ENCODE measurements around the gene CDH13.
A peak's percentile ranks its signal among the peaks of the same experiment; 100 is the strongest.

The CDH13 gene

DNA sequence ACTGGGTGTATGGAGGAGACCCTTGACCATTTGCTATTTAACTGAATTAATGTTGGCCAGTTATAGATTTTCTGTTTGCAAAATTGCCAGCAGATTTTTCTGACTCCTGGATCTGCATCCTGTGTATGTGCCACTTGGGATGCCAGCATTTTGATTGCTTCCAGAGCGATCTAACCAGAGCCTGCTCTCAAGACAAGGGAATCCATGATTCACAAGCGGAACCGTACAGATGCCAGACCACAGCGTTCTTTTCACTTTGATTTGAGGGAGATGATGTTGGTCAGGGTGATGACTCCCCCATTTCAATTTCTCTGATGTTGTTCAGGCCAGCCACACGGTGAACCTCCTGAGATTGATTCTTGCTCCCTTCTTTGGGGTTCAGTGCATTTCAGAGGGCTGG lies 228.7 kb downstream of the CDH13 start:
- peak; percentile 41 for DNase-seq

DNA sequence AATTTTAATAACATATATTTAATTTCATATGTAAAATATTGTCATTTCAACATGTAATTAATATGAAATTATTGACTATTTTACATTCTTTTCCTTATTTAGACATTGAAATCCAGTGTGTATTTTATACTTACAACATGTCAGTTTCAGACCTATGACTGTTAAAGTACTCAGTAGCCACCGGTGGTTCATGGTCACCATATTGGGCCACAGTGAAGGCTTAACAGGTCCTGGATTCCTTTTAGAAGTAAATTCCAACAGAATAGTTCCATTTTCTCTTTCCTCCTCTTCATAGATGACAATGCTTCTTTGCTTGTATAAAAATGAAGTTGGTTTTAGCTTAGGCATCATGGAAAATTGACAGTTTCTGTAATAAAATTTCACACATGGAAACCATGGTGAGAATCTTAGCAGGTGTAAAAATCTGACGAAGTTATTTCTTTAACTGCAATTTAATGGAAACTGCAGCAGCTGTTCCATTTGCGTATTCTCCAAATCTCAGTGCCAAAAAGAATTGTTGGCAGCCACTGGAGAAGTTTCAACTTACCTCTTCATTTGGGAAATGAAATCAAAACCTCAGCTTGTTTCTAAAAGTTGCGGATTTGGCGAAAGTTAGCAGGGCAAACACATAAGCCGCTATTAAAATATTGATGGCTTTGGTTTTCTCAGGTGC lies 231.1 kb downstream of the CDH13 start:
- DNase-seq = peak; percentile 33

DNA sequence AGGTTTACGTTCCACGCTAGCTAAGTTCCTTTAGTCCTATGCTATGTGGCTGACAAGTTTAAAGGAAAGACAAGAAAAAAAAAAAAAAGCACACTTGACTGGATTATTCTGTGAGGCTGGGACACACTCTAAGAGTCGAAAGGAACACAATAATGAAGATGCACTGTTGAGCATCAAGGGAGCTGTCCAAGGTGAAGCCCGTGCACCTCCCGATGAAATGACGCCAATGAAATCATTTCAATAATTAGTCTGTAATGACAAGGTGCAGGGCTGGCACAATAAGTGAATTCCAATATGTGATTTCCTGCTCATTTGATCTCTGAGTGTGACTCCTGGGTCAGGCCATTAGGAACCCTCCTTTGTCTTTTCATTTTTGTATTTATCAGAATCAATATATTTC lies 232.9 kb downstream of the CDH13 start:
- no peak for DNase-seq

DNA sequence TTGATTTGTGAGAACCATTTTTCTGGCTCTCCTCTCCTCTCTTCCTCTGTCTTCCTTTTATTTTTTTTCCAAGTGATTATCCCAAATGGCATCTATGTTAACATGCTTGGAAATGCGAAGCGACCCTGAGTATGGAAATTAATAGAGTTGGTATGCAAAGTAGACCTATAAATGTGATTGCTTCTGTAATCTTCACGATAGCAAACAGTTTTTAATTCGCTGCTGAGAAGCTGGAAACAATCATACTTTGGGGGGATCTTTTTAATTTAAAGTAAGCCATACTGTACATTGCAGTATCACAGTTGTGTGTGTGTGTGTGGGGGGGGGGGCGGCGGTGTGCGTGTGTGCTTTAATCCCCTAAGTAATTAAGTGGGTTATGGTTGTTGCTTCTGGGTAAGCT lies 233.3 kb downstream of the CDH13 start:
- DNase-seq = no peak

DNA sequence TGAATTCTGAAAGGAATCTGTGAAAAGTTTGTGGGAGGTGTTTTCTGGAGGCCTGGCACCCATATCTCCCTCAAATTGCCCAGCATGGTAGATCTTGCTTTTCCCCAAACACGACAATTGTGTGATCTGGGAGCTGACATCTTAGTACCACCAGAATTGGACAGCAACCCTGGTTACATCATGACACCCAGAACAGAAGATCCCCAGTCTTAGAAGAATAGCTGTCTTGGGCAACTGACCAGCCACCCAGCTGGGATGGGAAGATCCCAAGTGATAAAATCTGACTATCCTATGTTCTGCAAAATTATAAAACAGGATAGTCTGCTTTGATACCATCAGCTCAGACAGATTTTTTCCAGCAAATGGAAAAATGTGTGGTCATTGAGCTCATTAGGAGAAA lies 235.3 kb downstream of the CDH13 start:
- no peak for DNase-seq

DNA sequence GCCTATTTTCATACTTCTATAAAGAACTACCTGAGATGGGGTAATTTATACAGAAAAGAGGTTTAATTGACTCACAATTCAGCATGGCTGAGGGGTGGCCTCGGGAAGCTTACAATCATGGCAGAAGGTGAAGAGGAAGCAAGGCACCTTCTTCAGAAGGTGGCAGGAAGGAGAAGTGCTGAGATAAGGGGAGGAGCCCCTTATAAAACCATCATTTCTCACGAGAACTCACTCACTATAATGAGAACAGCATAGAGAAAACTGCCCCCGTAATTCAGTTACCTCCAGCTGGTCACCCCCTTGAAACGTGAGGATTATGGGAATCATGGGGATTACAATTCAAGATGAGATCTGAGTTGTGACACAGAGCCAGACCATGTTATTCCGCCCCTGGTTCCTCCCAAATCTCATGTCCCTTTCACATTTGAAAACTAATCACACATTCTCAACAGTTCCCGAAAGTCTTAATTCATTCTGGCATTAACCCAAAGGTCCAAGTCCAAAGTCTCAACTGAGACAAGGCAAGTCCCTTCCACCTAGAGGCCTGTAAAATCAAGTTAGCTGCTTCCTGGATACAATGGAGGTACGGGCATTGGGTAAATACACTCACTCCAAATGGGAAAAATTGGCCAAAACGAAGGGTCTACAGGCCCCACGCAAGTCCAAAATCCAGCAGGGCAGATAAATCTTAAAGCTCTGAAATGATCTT lies 237.7 kb downstream of the CDH13 start:
- DNase-seq = no peak

DNA sequence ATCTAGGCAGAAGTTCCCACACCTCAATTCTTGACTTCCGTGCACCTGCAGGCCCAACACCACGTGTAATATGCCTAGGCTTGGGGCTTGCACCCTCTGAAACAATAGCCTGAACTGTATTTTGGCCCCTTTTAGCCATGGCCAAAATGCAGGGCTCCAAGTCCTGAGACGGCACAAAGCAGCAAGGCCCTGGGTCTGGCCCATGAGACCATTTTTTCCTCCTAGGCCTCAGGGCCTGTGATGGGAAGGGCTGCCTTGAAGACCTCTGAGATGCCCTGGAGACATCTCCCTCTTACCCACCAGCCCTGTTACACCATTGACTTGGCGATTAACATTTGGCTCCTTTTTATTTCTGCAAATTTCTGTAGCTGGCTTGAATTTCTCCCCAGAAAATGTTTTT lies 238.6 kb downstream of the CDH13 start:
- DNase-seq = no peak

DNA sequence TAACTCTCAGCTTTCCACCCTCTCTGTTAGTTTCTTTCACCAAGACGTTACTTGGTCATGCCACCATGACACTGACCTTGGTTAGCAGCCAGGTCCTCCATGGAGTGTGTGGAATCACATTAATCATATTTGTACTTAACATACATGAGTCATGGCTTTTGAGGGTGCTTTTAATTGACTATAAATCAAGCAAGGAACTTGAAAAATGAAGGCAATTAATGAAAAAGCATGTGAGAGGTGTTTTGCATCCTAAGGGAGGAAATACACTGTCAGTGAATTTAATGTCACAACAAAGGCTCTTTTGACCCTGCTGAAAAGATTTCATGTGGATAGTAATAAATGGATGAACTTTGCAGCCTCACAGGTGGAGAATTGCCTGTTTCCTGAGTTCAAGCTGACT lies 240.7 kb downstream of the CDH13 start:
- no peak for DNase-seq

DNA sequence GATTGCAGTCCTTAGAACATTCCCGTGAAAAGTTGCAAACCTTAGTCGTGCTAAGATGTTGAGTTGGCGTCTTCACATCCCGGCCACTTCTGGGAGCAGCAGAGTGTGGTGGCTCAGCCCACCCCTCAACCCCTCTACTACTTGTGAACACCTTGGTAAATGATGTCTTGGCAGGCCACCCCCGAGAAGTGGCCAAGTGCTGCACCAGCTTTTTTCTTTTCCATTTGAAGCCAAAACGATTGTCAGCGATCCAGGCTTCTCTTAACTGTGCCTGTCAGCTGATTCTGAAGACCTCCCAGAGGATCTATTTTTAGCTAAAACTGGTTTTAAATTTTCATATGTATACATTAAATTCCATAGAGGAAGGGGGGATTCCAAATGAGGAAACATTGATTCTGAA lies 247.5 kb downstream of the CDH13 start:
- peak; percentile 40 for DNase-seq

DNA sequence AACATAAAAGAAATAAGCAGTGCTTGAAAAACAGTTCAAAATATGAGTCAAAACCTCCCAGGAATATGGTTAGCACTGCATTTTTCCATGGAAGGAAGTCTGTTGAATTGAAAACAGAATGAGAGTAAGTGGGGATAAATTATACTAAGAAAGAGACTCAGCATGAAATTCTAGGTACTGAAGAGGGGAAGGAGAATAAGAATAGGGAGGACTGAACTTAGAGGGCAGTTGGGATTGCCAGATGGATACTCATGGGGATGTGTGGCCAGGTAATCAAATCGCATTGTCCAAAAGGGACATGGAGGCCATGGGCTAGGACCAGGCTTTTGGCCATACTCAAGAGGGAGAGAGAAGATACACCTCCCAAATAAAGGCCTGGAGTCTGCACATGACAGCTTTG lies 247.9 kb downstream of the CDH13 start:
- no peak for DNase-seq

DNA sequence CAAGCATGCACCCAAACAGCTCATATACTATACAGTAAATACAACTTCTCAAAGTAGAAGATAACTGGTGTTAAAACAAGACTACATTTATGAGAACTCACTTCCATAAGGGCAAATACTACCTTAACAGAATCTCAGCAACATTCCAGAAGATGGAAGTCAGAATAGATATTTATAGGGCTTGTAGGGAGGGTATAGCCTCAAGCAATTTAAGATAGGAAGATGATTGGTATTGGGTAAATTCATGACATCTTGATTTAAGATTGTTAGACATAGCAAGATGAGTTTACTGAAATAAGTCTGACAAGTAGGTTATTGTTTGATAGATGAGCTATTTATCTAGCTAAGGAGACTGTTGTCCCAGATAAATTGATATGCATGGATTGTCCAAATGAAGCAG lies 250.2 kb downstream of the CDH13 start:
- DNase-seq = no peak

DNA sequence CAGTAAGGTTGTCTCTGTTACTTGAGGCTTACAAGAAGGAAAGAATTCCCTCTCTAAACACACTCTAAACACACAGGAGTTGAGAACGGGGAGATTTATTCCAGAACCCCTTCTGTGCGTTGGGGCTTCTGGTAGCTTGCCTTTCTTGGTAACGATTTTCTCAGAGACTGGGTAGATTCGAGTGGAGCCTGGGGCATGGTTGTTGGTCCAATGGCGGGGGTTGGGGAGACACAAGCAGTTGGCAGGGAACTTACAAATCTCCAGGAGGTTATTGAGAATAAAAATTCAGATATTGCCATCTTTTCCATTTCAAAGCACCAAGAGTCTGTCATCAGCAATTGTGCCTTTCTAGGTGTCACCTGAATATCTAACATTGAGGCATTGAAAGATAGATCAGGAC lies 251.7 kb downstream of the CDH13 start:
- DNase-seq = no peak

DNA sequence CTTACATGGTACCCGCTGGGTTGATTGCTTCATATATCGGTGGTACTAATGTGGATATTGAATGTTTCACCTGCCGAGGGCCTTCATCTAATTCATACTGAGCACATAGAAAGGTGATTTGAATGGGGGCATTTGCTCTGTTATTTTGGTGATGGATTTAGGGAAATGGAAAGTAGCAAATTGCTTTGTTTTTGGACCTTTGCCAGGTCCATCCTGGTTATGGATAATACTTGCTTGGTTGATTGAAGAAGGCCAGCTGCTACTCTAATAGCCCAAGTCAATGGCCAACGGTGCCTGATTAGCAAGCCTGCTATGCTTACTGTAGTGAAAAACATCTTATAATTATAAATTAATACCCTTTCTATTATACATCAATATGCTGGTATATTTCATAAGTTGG lies 253.6 kb downstream of the CDH13 start:
- DNase-seq = no peak

DNA sequence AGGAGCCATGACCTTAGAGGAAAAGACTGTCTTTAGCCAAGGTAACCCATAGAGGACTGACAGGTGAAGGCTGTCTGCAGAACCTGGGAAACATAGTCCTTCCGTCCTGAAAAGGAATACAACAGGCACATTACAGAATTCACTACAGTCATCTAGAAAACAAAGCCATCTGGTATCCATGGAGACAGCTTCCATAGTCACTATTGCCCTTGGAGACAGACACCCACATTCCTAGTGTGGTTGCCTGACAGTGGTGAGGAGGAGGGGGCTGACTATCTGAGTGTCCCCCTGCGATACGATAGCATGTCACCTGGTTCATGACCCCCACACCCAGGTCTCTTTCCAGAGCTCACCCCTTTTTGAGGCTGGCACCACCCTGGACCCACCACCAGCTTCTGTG lies 254.7 kb downstream of the CDH13 start:
- no peak for DNase-seq

DNA sequence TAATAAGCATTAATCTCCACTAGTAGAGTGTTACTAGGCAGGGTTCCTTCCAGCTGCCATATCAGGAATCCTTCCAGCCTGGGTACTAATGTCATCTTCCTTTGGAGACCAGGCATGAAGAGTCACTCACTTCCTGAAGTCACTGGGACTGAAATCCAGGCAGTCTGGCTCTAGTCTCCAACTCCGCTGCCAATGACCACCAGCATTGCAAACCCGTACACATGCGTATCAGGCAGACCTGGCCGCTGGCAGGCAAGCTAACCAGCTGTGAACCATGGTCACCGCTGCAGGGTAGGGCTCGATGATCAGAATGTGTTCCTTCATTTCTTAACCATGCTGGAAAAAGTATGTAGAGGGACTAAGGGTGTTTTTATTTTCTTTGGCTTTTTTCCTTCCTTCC lies 255.5 kb downstream of the CDH13 start:
- no peak for DNase-seq

DNA sequence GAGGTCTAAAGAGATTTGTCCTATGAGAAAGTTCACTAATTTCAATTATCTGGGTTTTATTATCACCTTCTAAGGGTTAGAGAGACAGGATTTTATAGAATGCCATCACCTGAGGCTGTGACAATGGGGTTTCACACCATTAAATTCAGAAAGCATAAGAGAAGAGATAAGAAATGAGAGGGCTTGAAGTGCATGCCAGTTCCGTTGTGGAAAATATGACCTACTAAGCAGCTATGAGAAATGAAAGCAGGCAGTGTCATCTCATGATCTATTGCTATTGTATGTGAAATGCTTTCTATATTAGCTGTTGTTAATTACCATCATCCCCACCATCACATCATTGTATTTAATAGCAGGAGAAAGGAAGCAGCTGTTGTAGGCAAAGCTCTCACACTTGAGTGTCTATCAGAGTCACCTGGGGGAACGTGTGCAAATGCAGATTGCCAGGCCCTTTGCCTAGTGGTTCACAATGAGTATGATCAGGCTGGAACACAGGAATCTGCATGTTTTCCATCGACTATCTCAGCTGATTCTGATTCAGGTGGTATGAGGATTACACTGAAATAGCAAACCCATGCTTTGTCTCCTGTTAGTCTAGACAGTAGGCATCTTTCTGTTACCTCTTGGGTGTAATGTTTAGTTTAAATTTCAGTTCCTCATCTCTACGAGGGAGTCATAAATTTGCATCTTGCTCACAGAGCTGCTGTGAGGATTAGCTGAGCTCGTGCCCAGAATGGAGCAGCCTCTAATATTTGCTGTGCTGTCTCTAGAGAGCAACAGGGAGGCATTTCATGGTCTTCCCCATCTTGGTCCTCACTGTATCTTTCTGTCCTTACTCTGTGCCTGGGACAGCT lies 256.4 kb downstream of the CDH13 start:
- no peak for DNase-seq

DNA sequence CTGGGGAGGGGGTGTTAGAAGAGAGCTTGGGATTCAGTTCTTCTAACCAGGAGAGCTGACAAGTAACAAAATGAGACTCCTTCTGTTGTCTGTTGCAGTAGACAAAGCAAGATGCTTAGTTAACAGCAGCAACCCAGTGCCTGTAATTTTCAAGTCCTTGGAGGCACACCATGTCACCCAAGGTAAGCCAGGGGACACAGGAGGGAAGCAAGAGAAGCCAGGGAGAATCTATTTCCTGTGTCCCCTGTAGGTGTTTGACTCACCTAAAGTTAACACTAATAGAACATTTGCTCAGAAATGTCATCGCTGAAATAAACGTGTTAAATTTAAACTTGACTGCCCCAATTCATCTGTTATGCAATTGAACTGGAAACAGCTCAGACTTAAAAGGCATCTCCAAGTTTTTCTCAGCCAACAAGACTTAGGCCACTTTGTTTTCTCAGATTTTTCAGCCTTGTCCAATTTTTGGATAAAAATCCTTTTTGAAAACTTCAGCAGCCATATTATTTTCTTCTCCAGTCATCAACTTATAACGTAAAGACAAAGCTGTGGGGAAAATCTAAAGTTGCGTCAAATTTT lies 257.6 kb downstream of the CDH13 start:
- DNase-seq = no peak

DNA sequence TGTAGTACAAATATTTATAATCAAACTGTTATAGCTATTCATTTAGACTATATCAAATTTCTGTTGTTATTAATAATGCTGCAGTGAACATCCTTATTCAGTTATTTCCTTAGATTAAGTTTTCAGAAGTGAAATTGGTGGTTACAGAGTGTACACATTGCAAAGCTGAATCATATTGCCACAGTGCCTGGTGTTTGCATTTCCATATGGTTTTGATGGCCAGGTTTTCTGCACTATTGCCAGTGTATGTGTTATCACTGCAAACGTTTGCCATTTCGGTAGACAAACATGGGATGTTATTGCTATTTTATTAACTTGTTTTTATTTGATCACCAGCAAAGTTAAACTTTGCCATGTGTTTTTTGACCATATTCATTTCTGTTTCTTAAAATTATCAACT lies 259.4 kb downstream of the CDH13 start:
- no peak for DNase-seq

DNA sequence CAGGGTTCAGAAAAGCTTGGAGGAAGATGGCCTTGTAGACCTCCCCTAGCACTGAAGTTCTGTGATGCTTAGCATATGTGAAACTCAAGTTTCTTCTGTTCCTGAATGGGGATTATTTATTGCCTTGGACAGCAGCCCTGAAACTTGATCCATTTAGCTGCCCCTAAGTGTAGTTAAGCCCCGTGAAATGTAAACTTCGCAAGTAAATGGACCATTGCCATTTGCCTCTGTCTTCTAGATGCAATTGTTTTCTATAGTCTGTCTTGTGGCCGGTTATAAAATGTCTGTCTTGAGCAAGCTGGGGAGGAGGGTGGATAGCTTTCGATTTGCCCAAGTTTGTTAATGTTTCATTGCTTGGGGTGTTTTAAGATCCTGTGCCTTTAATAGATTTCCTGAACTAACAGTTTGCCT lies 261.8 kb downstream of the CDH13 start:
- DNase-seq = peak; percentile 38

DNA sequence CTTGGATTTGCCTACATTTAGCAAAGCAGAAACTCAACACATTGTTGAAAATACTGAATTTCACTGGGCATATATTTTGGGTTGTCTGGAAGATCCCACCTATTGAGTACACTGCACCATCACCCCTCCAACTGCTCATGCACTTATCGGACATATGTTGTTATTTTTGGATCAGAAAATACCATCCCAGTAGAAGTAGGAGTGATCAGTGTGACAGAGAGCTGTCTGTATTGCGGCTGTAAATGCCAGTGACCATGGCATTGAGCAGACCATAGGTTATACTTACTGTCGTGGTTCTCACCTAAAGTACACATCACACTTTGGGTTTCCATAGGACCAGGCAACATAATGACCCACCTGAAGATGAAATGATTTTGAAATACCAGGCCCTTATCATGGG lies 264.7 kb downstream of the CDH13 start:
- DNase-seq = no peak

DNA sequence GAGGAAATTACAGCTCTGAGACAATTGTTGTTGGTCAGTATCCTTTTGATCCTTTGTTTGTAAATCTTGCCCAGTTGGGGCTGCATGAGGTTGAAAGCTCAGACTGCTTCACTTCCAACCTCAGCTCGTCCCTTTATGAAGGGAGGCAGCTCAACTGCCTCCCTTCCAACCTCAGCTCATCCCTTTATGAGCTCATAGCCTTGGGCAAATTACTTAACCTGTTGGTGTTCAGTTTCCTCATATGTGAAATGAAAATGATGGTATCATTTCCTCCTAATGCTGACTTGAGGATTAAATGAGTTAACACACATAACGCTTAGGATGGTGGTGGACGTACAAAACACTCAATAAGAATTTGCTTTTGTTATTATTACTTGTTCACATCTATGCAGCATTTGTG lies 265.1 kb downstream of the CDH13 start:
- no peak for DNase-seq

DNA sequence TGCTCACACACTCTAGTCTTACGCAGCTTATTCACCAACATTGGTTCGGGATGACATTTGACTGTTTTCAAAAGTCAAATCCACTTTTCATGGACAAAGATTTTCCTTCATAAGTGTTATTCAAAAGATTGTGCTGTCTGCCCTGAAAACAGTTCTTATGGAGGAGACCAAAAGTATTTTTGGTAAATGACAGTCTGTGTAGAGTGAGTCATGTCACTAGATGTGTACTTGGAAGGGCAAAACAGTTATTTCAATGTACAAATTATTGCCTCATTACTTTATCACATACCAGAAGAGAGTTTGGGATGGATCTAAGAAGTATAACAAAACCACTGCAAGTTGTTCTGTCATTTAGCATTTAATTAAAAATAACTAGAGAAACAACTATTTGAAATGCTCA lies 265.6 kb downstream of the CDH13 start:
- no peak for DNase-seq

DNA sequence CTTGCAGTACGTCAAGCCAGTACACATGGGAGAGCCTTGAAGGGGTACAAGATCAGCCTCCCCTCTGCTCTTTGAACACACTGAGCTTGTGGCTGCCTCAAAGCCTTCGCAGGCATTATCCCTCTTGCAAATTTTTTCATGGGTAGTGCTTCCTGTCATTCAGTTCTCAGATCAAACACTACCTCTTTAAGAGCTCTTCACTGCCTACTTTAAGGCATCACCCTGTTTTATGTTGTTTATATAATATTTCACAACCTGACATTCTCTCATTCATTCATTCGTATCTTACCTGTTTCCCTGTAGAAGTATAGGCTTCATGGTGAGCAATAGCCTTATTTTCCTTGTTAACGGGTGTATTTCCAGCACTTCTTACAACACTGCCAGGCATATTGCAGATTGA lies 269.1 kb downstream of the CDH13 start:
- DNase-seq = no peak

DNA sequence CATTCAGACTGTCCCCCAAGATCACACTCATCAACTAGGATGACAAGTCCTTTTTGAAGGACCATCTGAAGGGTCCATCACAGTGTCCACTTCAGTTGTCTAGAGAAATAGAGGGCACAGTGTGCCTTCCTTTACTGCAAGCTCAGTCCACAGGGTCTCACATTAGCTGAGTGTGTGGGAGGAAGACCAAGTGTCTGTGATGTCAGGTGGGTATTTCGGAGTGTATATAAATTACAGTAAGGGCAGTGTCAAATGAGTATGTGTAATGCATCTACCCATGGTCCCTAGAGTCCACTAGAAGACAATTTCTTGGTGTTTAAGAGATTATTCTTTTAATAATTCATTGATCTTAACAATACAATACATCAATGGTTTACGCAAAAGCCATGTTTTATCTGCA lies 272.2 kb downstream of the CDH13 start:
- no peak for DNase-seq
